GM12801 (cell line): ENCODE results near the gene MAGEA2B.
"Not testable (repeated sequence)": the region's sequence is repeated elsewhere in the genome, so short reads cannot be mapped to it uniquely, and the experiment has no call there.

ENCODE experiments used
- CTCF ChIP-seq: IDR thresholded peaks from one replicate; pipeline ENCODE4 v1.5.1; 2011; ENCODE audit warnings: control low read depth; ENCODE audit not compliant: insufficient read length; ENCODE audit errors: extremely low read depth

The MAGEA2B gene

GRCh38 chrX:152735101-152735500 lies 20.7 kb downstream of the MAGEA2B start:
- no peak for TF ChIP-seq CTCF

DNA sequence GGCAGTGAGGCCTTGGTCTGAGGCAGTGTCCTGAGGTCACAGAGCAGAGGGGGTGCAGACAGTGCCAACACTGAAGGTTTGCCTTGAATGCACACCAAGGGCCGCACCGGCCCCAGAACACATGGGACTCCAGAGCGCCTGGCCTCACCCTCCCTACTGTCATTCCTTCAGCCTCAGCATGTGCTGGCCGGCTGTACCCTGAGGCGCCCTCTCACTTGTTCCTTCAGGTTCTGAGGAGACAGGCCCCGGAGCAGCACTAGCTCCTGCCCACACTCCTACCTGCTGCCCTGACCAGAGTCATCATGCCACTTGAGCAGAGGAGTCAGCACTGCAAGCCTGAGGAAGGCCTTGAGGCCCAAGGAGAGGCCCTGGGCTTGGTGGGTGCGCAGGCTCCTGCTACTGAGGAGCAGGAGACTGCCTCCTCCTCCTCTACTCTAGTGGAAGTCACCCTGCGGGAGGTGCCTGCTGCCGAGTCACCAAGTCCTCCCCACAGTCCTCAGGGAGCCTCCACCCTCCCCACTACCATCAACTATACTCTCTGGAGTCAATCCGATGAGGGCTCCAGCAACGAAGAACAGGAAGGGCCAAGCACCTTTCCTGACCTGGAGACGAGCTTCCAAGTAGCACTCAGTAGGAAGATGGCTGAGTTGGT lies 21.6 kb downstream of the MAGEA2B start:
- no peak for TF ChIP-seq CTCF

GRCh38 chrX:152738560-152738959 lies 24.1 kb downstream of the MAGEA2B start:
- no peak for TF ChIP-seq CTCF

GRCh38 chrX:152753686-152754650 lies 39.5 kb downstream of the MAGEA2B start, which contains the start of gene MAGEA2:
Gene MAGEA2 (minus strand): TSS chrX:152753842. CDS start chrX:152751363, 2,479 bp downstream.
- TF ChIP-seq CTCF, result not testable (repeated sequence)

GRCh38 chrX:152758918-152759317 lies 44.5 kb downstream of the MAGEA2B start, which contains the start of gene CSAG3:
Gene CSAG3 (plus strand): TSS chrX:152759218.
- not testable (repeated sequence) for TF ChIP-seq CTCF
